Activated CD4-positive, alpha-beta T cell treated with anti-CD3 and anti-CD28 coated beads, Interleukin-2, amount 50 U/mL, for 16 hours (primary cell): ENCODE measurements around the gene FSTL4.
A peak's percentile ranks its signal among the peaks of the same experiment; 100 is the strongest.

Source experiments
- DNase-seq: peaks from one replicate; pipeline ENCODE4 v3.0.0-alpha.2; 2020

The FSTL4 gene

DNA sequence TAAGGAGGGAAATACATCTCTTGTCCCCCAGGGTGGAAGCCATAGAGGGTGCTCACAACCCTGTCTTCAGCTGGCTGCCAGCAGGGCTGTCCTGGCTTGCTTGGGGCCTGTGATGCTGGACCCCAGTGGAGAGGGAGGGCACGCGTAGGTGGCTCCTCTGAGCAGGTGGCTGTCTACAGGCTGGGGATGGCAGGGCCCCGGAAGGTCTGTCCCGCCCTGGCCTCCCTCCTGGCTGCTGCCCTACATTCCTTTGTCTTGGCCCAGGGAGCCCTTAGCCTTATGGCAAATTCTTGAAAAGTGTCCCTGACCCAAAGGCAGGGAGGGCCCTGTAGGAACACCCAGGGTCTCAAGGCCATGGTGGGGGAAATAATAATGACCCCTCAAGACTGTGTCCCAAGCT, 336.2 kb downstream of the FSTL4 start:
- DNase-seq: no peak

GRCh38 chr5:133275631-133276030, 336.7 kb downstream of the FSTL4 start:
- DNase-seq: no peak

- DNase-seq: no peak
Measured at GRCh38 chr5:133274597-133274935, 337.8 kb downstream of the FSTL4 start.

DNA sequence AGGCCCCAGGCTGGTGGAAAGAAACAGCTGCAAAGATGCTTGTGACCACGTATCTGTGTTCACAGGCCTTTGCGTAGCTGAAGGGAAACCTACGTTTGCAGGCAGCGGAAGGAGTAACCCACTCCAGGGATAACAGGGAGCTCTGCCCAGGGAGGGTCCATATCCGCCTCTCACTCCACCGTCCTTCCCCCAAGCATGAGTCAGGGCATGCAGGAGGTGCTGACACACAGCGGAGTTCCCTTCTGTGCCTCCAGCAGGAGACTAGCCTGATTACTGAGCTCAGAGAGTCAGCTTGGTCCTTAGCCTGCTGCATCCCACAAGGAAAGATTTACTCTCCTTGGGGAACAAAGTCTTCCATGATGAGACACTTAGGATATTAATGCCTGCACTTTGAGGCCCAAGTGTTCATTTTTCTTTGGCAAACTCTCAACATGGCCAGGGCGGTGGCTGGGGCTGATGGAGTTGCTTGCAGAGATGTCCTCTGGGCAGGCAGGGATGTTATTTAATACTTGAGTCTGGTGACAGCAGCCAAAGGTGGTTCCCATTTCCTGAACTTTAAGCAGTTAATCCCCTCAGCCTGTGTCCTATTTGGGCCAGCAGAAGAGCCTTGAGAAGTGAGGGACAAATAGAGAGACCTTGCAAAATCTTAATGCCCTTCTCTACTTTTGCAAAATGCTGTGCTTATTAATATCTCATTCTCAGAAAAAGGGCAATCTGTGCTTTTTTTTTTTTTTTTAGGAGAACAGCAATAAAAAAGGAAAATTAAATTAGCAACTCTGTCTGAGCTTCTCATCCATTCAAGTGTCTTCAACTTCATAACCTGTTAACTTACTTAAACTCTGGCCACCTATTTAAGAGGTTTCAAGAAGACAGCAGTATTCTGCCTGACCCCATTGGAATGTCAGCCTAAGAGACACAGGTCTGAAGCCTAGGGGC, 338.4 kb downstream of the FSTL4 start:
- DNase-seq: no peak

- DNase-seq: no peak
Measured at GRCh38 chr5:133272345-133272744, 340.0 kb downstream of the FSTL4 start.

GRCh38 chr5:133271606-133272005, 340.7 kb downstream of the FSTL4 start:
- no peak for DNase-seq

DNA sequence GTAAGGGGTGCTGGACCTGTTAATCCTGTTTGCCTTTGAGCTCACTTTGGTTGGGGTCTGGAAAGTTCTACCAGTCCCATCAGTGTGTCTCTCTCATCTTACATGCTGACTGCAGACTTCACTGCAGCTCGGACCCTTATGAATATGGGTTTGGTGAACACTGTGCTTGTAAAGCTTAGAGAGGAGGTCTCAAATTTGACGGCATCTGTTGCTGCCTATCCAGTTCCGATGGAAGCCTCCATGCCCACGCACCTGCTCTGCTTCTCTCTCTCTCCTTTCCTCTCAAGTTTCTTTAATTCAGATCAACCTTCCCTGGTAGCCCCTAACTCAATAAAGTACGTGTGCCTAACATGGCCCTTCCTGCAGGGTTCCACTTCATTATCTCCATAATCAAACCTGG, 342.6 kb downstream of the FSTL4 start:
- no peak for DNase-seq

- DNase-seq: no peak
Measured at GRCh38 chr5:133267601-133268000, 344.7 kb downstream of the FSTL4 start.

DNA sequence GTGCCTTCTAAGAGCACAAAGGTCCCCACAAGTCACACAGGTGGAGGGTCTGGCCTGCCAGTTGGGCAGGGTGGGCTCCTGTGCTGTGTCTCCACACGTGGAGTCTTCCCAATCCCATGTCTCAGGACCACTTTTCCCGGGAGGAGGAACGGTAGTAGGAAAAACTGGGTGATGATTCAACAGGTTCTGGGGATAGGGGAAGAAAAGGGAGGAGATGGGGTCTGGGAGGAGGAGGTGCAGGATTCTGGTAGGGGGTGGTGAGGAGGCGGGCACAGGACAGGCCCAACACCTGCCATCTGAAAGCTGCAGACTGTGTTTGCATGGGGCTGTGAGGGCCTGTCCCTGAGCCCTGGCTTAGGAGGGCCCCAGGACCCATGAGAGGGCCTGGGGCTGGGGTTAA, 345.4 kb downstream of the FSTL4 start:
- no peak for DNase-seq

DNA sequence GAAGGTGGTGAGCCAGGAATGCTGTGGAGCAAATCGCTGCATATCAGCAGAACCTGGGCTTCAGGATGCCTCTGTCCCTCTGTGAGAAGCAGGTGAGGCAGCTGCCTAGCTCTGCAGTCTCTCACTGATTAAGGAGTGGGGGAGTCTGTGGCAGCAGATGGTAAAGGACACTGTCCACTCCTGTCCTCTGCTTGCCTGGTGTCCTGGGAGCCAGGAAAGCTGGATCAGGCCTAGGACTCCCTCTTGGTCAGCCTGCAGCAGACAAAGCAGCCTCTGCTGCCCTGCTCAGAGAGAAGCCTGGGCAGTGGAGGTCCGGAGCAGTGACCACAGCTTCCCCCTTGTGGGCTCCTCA, 345.8 kb downstream of the FSTL4 start:
- no peak for DNase-seq

DNA sequence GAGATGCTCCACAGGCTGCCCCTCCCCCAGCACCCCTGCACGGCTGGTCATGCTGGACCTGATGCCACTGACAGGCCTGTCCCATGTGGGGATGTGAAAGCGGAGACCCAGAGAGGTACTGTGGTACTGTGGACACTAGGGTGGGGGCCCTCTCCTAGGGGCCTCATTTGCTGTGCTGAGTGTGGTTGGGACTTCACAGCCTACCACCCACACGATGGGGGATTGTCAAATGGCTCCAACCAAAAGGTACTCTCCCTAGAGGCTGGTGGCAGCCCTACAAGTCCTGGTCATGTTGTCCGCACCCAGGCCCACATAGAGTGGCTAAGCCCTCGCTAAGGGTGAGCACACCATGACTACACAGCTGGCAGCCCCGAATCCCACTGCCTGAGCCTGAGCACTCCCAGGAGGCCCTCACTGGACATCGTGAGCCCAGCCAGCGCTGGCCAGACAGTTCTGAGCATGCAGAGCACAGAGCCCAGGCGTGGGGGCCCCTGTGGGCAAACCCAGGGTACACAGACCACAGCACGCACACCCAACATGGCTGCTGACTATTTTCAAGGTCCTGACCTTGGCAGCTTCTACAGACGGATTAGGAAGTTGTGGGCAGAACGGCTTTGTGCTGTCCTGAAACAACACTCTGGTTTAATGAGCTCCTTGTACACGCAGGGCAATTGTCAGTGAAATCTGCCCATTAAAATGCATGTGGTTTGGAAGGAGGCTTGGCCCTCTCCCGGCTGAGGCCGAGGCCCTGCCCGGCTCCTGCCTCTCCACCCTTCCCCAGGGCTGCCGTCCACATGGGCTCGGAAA, 346.4 kb downstream of the FSTL4 start:
- DNase-seq: no peak

DNA sequence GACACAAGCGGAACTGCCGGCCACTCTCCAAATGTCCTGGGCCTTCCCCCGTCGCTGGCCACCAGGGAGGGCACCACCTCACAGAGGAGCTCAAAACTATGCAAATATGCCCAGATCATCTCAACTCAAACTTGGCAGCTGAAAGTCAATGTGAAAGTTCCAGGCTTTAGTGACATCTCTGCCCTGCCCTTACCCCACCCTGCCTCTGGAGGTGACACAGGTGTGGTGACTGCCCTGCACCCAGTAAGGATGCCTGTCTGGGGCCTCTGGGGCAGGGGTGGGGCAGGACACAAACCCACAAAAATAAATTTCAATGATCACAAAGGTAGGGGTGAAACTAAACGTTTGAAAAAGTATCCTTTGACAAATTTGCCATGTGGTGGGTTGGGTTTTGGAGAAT, 347.1 kb downstream of the FSTL4 start:
- no peak for DNase-seq

- no peak for DNase-seq
Measured at GRCh38 chr5:133262690-133263089, 349.7 kb downstream of the FSTL4 start.

- no peak for DNase-seq
Measured at GRCh38 chr5:133261993-133262392, 350.3 kb downstream of the FSTL4 start.

DNA sequence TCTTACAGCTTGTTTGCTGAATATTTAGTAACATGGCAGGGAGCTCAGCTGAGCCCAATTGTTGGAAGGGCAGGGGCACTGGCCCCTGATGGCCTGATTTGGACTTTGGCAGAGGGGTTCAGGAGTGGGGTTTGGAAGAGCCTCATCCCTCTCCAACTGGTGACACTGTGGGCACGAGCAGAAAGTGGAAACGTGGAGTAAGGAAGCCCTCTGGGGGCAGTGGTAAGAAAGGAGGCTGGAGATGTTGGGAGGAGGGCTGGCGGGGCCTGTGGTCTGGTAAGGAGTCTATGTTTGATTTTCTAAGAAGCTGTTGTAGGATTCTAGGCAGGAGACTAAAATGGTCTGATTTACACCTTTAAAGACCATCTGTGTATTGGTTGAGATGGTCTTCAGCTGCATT, 351.6 kb downstream of the FSTL4 start:
- no peak for DNase-seq

GRCh38 chr5:133259199-133259997, 352.9 kb downstream of the FSTL4 start:
- DNase-seq: peak; percentile 27

DNA sequence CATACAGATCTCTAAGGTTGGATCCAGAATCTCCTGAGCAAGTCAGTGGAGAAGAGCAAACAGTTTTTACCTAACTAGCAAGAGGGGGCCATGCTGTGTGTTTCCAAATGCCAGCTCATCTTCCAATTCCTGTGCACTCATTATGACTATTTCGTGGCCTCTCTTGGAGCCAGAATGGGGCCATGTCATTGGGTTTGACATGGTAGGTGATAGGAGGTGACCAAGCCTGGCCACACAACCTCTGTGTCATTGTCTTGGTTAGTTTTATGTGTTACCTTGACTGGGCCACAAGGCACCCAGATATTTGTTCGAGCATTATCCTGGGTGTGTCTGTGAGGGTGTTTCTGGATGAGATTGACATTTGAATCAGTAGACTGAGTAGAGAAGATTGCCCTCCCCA, 354.4 kb downstream of the FSTL4 start:
- peak; percentile 35 for DNase-seq

DNA sequence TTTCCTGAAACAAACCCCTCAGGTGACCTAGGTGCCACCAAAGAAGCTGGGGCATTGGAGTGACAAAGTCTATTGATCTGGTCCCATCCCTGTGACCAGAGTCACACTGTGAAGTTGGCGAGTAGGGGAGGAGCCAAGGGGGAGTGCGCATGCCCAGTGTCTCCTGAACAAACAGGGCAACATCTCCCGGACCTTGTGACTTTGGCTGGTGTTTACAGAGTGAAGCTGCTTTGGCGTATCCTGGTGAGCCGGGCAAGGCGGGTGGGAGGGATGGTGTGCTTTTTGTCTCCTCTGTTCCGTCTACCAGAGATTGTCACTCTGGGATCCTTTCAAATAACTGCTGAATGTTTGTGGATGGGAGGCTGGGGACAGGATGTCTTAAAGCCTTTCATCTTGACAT, 356.1 kb downstream of the FSTL4 start:
- no peak for DNase-seq

DNA sequence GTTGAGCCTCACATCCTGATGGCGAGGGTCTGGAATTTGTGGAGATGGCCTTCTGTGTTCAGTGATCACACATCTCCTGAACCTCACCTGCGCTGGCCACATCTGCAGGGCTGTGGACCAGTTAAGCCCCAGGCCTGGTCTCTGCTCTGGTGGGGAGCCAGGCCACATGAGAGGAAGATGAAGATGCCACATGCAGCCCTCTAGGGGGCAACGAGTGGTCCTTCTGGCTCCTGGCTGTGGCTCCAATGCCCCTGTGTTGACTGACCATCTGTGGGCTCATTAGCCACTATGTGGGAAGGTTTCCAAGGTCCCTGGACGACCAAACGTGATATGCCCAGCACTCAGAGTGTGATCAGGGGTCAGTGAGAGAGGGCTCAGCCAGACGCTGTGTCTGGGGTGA, 357.5 kb downstream of the FSTL4 start:
- no peak for DNase-seq

DNA sequence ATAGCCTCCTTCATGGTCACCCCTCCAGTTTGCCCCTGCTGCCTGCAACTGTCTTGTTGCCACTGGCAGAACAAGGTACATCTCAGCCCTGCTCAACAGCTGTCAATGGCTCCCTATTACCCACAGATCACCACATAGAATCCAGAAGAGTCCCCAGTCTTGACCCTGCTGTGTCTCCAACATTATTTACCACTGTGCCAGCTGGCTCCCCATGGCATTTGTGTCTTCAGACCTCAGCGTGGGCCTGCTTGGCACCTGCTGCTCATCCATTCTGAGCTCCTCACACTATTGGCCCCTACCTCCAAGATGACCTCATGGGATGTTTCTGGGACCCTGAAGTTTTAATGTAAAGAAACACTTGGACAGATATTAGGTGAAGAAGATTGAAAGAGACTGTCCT, 358.7 kb downstream of the FSTL4 start:
- DNase-seq: no peak

DNA sequence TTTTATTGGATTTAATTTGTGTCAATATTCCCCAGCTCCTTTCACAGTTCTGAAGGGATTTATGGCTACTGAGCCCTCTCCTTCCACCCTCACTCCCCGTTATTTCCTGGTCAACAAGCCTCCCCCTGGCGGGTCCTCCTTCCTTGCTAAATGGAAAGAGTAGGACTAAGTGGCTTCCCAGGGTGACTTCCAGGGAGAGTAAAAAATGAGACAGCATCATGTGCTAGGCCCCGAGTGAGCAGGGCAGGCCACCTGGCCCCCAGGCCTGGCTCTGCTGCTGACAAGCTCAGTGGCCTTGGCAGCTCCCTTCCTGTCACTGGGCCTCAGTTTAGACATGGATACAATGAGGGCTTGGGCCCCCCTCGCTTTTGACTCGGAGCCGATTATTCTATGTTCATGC, 359.3 kb downstream of the FSTL4 start:
- no peak for DNase-seq

DNA sequence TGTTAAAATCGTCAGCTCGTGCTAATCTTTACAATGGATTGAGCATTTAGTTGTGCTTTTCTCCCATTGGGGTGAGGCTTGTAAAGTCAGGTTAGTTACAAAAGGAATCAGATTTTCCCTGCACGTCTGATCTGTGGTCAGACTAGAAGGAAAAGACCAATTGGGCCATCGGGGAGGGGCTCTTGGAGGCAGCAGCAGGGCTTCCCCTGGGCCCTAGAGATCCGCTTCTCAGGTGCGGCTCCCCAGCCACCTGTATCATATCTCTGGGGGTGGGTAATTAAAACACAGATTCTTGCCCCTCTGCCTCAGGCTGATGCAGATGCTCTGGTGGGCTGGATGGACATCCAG, 360.2 kb downstream of the FSTL4 start:
- no peak for DNase-seq

DNA sequence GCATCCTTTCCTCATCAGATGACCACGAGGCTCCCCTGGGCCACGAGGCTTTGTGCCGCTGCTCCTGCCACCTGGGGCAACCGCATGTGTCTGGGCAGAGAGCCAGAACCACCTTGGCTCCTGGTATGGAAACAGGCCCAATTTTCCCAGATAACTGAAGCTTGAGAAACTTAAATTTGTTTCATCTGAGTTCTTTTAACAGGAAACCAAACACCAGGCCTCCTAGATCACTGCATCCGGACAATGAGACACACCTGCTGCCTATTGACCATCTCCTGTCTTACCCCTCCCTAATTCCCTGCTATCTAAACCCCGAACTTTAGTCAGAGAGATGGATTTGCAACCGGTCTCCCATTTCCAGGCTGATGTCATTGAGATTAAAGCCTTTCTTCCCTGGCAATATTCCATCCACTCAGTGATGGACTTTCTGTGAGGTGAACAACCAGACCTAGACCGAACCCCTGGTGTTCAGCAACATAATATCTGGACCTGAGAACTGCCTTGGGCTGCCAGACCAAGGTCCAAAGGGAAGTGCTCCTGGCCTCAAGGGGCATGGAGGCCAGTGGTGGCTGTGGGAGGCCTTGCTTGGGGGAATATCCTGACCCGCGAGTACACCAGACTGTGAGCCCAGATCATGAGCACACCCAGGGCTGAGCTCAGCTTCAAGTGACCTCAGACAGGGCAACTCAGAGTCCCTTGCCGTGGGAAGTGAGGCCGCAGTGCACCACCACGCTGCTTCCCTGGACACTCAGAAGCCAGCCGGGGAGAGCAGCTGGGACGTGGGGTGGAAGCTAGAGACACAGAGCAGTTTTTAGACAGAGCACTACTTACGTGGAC, 360.8 kb downstream of the FSTL4 start:
- no peak for DNase-seq
